ENCODE data around the gene PACS2.

GRCh38 chr14:105294142-105294597 is 20.4 kb upstream of the PACS2 start:
- TF ChIP-seq, protein P1, sequence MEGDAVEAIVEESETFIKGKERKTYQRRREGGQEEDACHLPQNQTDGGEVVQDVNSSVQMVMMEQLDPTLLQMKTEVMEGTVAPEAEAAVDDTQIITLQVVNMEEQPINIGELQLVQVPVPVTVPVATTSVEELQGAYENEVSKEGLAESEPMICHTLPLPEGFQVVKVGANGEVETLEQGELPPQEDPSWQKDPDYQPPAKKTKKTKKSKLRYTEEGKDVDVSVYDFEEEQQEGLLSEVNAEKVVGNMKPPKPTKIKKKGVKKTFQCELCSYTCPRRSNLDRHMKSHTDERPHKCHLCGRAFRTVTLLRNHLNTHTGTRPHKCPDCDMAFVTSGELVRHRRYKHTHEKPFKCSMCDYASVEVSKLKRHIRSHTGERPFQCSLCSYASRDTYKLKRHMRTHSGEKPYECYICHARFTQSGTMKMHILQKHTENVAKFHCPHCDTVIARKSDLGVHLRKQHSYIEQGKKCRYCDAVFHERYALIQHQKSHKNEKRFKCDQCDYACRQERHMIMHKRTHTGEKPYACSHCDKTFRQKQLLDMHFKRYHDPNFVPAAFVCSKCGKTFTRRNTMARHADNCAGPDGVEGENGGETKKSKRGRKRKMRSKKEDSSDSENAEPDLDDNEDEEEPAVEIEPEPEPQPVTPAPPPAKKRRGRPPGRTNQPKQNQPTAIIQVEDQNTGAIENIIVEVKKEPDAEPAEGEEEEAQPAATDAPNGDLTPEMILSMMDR (IDR thresholded peaks at IDR 0.05): no peak
- TF ChIP-seq NRF1 (IDR thresholded peaks at IDR 0.05; ENCODE audit: low read depth, low read length) (no peak), POLR2AphosphoS5 (IDR thresholded peaks at IDR 0.05; ENCODE audit: low read depth, low read length) (no peak), FOXJ3 (CRISPR knock-in tag; IDR thresholded peaks at IDR 0.05) (peak; percentile 87)

Data from SK-N-SH (cell line).